ENCODE data around the gene PIP5K1A. TPM values are rescaled to one million over a fixed set of nuclear protein-coding genes. Genes with fewer than 3 reads are reported as not detected.

The PIP5K1A gene
- total and polyA plus RNA-seq, 8 donors: 8.4 to 156 (median 58.1) TPM

DNA sequence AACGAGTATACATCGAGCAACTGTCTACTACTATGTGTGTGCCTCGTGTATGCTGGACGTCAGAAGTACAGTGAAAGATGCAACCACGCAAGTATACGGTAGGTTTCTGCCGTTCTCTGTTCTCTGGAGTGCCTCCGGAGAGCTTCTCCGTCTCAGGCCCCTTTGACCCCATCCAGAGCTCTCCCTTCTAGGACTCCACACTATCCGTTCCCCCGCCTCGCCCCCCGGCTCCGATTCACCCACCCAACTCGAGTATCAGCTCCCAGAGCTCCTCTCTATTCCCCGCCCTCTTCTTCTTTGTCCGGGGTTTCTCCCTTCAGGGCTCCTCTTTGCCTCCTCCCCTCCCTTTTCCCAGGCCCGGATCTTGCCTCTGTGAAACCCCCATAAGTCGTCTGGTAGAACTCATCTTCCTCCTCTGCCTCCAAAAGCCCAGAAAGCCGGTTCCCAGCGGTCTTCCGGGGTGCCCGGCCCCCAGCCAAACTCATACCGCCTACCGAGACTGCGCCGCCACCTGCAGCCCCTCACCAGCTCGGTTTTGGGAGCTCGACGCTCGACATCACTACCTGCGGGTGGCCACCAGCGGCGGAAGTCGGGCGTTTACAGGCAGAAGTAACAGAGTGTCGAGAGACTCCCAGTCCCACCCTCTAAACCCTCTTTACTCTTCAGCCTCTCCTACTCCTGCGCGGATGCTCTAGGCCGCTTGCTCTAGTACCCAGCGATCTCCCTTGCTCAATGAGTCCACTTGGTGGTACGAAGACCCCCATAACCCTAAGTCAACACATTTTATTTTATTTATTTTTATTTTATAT, 8.5 kb upstream of the PIP5K1A start, which contains the start of gene VPS72:
Gene VPS72, minus strand, starts transcription at position 561 of the 809 bp plus-strand sequence. Its CDS starts 76 bp downstream, at position 485.
- Histone ChIP-seq H3K4me3 (peak within 1 kb of the TSS; percentile 80 to 96 (median 85)), H3K27ac (peak within 1 kb of the TSS; percentile 79 to 93 (median 89)), H3K27me3 (no peaks in the 10 kb centered on the region), H3K4me1 (peaks cover 15 to 43% (median 30%) of the 10 kb centered on the region in 4 donors), H3K36me3 (peaks cover 9 to 13% (median 11%) of the 10 kb centered on the region in 4 donors), H3K9me3 (no peaks in the 10 kb centered on the region)
- DNase-seq: peak; percentile 86 to 97
- intact Hi-C loops (cut with DNase I; ENCODE audit: low total_unique reads): no loop called here
- WGBS, 5 donors: 0 to 1% (median 0%) methylated on average over 42 of the region's 42 CpGs
- TF ChIP-seq, protein P1, sequence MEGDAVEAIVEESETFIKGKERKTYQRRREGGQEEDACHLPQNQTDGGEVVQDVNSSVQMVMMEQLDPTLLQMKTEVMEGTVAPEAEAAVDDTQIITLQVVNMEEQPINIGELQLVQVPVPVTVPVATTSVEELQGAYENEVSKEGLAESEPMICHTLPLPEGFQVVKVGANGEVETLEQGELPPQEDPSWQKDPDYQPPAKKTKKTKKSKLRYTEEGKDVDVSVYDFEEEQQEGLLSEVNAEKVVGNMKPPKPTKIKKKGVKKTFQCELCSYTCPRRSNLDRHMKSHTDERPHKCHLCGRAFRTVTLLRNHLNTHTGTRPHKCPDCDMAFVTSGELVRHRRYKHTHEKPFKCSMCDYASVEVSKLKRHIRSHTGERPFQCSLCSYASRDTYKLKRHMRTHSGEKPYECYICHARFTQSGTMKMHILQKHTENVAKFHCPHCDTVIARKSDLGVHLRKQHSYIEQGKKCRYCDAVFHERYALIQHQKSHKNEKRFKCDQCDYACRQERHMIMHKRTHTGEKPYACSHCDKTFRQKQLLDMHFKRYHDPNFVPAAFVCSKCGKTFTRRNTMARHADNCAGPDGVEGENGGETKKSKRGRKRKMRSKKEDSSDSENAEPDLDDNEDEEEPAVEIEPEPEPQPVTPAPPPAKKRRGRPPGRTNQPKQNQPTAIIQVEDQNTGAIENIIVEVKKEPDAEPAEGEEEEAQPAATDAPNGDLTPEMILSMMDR (IDR thresholded peaks at IDR 0.05): peak in 2 of 7 experiments; percentile 13 to 42
- no peak for TF ChIP-seq EP300 (IDR thresholded peaks at IDR 0.05)
- TF ChIP-seq POLR2A (IDR thresholded peaks at IDR 0.05): peak in 1 of 4 donors; percentile 20
- peak; percentile 71 to 87 (median 79) for TF ChIP-seq POLR2AphosphoS5 (IDR thresholded peaks at IDR 0.05)

DNA sequence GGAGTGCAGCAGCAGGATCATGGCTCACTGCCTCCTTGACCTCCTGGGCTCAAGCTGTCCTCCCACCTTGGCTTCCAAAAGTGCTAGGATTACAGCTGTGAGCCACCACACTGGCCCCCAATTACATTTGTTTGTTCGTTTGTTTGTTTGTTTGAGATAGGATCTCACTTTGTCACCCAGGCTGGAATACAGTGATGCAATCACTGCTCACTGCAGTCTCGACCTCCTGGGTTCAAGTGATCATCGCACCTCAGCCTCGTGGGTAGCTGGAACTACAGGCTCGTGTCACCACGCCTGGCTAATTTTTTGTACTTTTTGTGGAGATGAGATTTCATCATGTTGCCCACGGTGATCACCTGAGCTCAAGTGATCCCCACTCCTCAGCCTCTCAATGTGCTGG, 6.3 kb upstream of the PIP5K1A start:
- 71 to 79% (median 75%) methylated on average over 7 of the region's 7 CpGs for WGBS, 5 donors
- Histone ChIP-seq H3K27me3 (no peaks in the 10 kb centered on the region), H3K36me3 (no peaks in the 10 kb centered on the region), H3K9me3 (no peaks in the 10 kb centered on the region), H3K4me1 (peaks cover 19 to 49% (median 34%) of the 10 kb centered on the region in 4 donors), H3K4me3 (no peak overlapping the region), H3K27ac (no peak overlapping the region)
- TF ChIP-seq POLR2AphosphoS5 (IDR thresholded peaks at IDR 0.05): no peak
- TF ChIP-seq POLR2A (IDR thresholded peaks at IDR 0.05): no peak
- no peak for TF ChIP-seq EP300 (IDR thresholded peaks at IDR 0.05)
- TF ChIP-seq, protein P1 (IDR thresholded peaks at IDR 0.05): no peak
- no peak for DNase-seq
- intact Hi-C loops (cut with DNase I; ENCODE audit: low total_unique reads): no loop called here

DNA sequence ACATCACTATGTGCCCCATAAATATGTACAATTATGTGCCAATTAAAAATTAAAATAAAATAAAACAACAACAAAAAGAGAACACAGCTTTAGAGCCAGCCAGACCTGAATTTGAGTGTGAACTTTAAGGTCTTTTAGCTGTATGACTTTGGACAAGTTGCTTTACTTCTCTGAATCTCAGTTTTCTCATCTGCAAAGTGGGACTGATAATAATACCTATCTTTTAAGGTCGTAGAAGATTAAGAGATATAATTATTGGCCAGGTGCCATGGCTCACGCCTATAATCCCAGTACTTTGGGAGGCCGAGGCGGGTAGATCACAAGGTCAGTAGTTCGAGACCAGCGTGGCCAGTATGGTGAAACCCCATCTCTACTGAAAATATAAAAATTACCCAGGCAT, 5.0 kb upstream of the PIP5K1A start:
- H3K4me3 ChIP-seq: no peak overlapping the region
- H3K36me3 ChIP-seq: no peaks in the 10 kb centered on the region
- no peaks in the 10 kb centered on the region for H3K27me3 ChIP-seq
- no peak for TF ChIP-seq POLR2AphosphoS5 (IDR thresholded peaks at IDR 0.05)
- no peak for TF ChIP-seq POLR2A (IDR thresholded peaks at IDR 0.05)
- TF ChIP-seq EP300 (IDR thresholded peaks at IDR 0.05): no peak
- TF ChIP-seq, protein P1 (IDR thresholded peaks at IDR 0.05): no peak
- no peaks in the 10 kb centered on the region for H3K9me3 ChIP-seq
- WGBS, 5 donors: 55 to 70% (median 58%) methylated on average over 6 of the region's 6 CpGs
- intact Hi-C loops (cut with DNase I; ENCODE audit: low total_unique reads): no loop called here
- peaks cover 19 to 43% (median 32%) of the 10 kb centered on the region in 4 donors for H3K4me1 ChIP-seq
- no peak overlapping the region for H3K27ac ChIP-seq
- no peak for DNase-seq

DNA sequence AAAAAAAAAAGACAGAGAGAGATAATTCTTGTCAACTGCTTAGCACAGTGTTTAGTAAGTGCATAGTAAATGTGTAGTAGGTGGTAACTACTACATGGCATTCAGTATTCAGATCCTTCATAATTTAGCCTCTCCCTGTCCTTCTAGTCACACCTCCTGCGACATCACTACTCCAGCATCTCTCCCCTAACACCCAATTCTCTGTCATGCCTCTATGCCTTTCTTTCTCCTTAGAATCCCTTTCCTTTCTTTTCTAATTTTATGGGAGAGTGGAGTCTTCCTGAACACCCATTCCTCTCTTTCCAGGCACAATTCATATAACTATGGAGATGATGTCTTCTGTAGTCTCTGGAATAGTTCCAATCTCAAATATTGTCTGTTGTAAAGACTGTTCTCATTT, 4.5 kb upstream of the PIP5K1A start:
- no peaks in the 10 kb centered on the region for H3K9me3 ChIP-seq
- H3K36me3 ChIP-seq: no peaks in the 10 kb centered on the region
- 77 to 89% (median 83%) methylated on average over 1 of the region's 1 CpG for WGBS, 5 donors
- intact Hi-C loops (cut with DNase I; ENCODE audit: low total_unique reads): no loop called here
- no peaks in the 10 kb centered on the region for H3K27me3 ChIP-seq
- peak overlapping the region in 3 of 5 donors; percentile 92 to 94 (median 93) for H3K27ac ChIP-seq
- no peak overlapping the region for H3K4me3 ChIP-seq
- DNase-seq: no peak
- no peak for TF ChIP-seq POLR2AphosphoS5 (IDR thresholded peaks at IDR 0.05)
- TF ChIP-seq, protein P1 (IDR thresholded peaks at IDR 0.05): no peak
- no peak for TF ChIP-seq EP300 (IDR thresholded peaks at IDR 0.05)
- no peak for TF ChIP-seq POLR2A (IDR thresholded peaks at IDR 0.05)
- peaks cover 14 to 38% (median 26%) of the 10 kb centered on the region in 4 donors for H3K4me1 ChIP-seq

Measured in stomach (tissue), 9 donors.